IMR-90 (cell line): Measurements from ENCODE around the gene TRIO.

Source experiments
- BHLHE40 ChIP-seq: fragments of 150-350 bp; IDR thresholded peaks from 2 replicates; pipeline ENCODE4 v1.6.1; 2016; ENCODE audit warnings: mild to moderate bottlenecking, low read depth, low read length
- CHD1 ChIP-seq: IDR thresholded peaks from 2 replicates; pipeline ENCODE4 v1.6.1; 2012; ENCODE audit warnings: low read depth, low read length, improper control_type of control experiment
- CTCF ChIP-seq: conservative IDR thresholded peaks from 2 replicates; pipeline ENCODE4 v1.5.1; 2012; ENCODE audit warnings: mild to moderate bottlenecking, low read depth, low read length, improper control_type of control experiment
- MXI1 ChIP-seq: IDR thresholded peaks from 2 replicates; pipeline ENCODE4 v1.6.1; 2012; ENCODE audit warnings: low read depth, mild to moderate bottlenecking, low read length, moderate library complexity, borderline replicate concordance
- NFE2L2 ChIP-seq: fragments of 150-350 bp; IDR thresholded peaks from 2 replicates; pipeline ENCODE4 v1.6.1; 2016; ENCODE audit warnings: low read depth, mild to moderate bottlenecking, low read length
- POLR2A ChIP-seq: IDR thresholded peaks from 2 replicates; pipeline ENCODE4 v1.6.1; 2012; ENCODE audit warnings: mild to moderate bottlenecking, low read depth, low read length
- RAD21 ChIP-seq: IDR thresholded peaks from 2 replicates; pipeline ENCODE4 v1.6.1; 2012; ENCODE audit warnings: low read length, improper control_type of control experiment
- RCOR1 ChIP-seq: IDR thresholded peaks from 2 replicates; pipeline ENCODE4 v1.6.1; 2012; ENCODE audit warnings: mild to moderate bottlenecking, low read length, improper control_type of control experiment; ENCODE audit not compliant: insufficient replicate concordance
- RFX5 ChIP-seq: IDR thresholded peaks from 2 replicates; pipeline ENCODE4 v1.8.0; 2012; ENCODE audit warnings: low read depth, mild to moderate bottlenecking, low read length, moderate library complexity
- SMC3 ChIP-seq: fragments of 150-350 bp; IDR thresholded peaks from 2 replicates; pipeline ENCODE4 v1.6.1; 2016; ENCODE audit warnings: low read depth, mild to moderate bottlenecking, antibody characterized with exemption, low read length, moderate library complexity
- USF2 ChIP-seq: fragments of 150-350 bp; IDR thresholded peaks from 2 replicates; pipeline ENCODE4 v1.6.1; 2017; ENCODE audit warnings: mild to moderate bottlenecking, antibody characterized with exemption, low read length, low read depth
- TF ChIP-seq, protein P1 (sequence below): fragments of 150-350 bp; IDR thresholded peaks from 2 replicates; pipeline ENCODE4 v1.6.1; 2016; ENCODE audit warnings: low read depth, mild to moderate bottlenecking, low read length, moderate library complexity, borderline replicate concordance

DNA sequence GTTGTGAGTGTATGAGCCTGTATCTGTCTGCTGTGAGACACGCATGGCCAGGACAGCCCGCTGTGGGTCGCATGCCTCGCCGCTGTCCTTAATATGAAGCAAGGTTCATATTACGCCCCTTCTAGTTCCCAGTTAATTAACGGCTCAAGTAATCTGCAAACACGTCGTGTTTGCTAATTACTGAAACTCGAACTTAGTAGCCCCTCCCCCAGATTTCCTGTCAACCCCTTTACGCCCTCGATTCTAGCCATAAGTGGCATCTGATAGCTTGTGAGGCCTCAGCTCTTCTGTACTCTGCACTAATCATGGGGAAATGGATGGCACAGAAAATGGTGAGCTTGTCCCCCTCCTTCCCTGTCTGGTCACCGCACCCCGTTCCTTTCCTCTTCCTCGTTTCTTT lies 321.5 kb downstream of the TRIO start:
- TF ChIP-seq CTCF (no peak), NFE2L2 (no peak), SMC3 (no peak), POLR2A (no peak), CHD1 (no peak), RCOR1 (no peak), USF2 (no peak), RAD21 (no peak), RFX5 (no peak), BHLHE40 (no peak), MXI1 (no peak)
- TF ChIP-seq, protein P1, sequence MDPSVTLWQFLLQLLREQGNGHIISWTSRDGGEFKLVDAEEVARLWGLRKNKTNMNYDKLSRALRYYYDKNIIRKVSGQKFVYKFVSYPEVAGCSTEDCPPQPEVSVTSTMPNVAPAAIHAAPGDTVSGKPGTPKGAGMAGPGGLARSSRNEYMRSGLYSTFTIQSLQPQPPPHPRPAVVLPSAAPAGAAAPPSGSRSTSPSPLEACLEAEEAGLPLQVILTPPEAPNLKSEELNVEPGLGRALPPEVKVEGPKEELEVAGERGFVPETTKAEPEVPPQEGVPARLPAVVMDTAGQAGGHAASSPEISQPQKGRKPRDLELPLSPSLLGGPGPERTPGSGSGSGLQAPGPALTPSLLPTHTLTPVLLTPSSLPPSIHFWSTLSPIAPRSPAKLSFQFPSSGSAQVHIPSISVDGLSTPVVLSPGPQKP = no peak
